Body of pancreas (tissue), 4 donors: Measurements from ENCODE around the gene NUP58. TPM values are rescaled to one million over a fixed set of nuclear protein-coding genes. Genes with fewer than 3 reads are reported as not detected.

Source experiments
- ATAC-seq: fragments of 150-250 bp; one replicate; pipeline ENCODE4 v1.9.1; 2016
- DNase-seq, 4 donors: peaks; one replicate each; pipeline ENCODE4 v3.0.0-alpha.2; 2019
- H3K27ac ChIP-seq, 4 donors: fragments of 200-600 bp; sonication (generic); 1 replicate in 3 of 4; 2 replicates in 1 of 4; pipeline versions ENCODE4 v1.5.1 to v1.6.1; 2016 to 2019; ENCODE audit warnings: mild to moderate bottlenecking in 1 of 4, mixed read lengths in 1 of 4, moderate library complexity in 1 of 4
- H3K27me3 ChIP-seq, 2 donors: fragments of 200-600 bp; sonication (generic); one replicate each; pipeline ENCODE4 v1.6.0; 2016; ENCODE audit warnings: mild to moderate bottlenecking in 1 of 2
- H3K36me3 ChIP-seq, 2 donors: fragments of 200-600 bp; sonication (generic); replicated peaks in 1 of 2; 2 replicates each; pipeline ENCODE4 v1.5.1; 2016; ENCODE audit warnings: low read depth in 2 of 2; ENCODE audit not compliant: insufficient read depth in 1 of 2
- H3K4me1 ChIP-seq: fragments of 200-600 bp; sonication (generic); one replicate; pipeline ENCODE4 v1.6.0; 2016
- H3K4me3 ChIP-seq, 2 donors: fragments of 200-600 bp; sonication (generic); 1 replicate in 1 of 2; 2 replicates in 1 of 2; pipeline ENCODE4 v1.5.1; 2016 to 2019
- H3K9me3 ChIP-seq, 3 donors: fragments of 200-600 bp; sonication (generic); 1 replicate in 2 of 3; 2 replicates in 1 of 3; pipeline ENCODE4 v1.5.1; 2016
- POLR2A ChIP-seq, 3 donors: fragments of 450-650 bp; IDR thresholded peaks; one replicate each; pipeline ENCODE4 v1.6.1; 2016; ENCODE audit warnings: antibody characterized with exemption in 3 of 3, mild to moderate bottlenecking in 2 of 3
- WGBS, 2 donors: methylation state at CpG; one replicate each; pipeline ENCODE4 v1.1.5; 2017; 5-methylcytosine and 5-hydroxymethylcytosine counted together
- intact Hi-C: fragments of 100-400 bp; cut with DNase I; formaldehyde crosslinking; loops from one replicate; pipeline ENCODE4 v1.15.1; 2023
- total RNA-seq, 2 donors: library from RNA; depleted of rRNA; stranded (reverse); fragments of >200 nt; gene quantifications; one replicate each; pipeline ENCODE4 v1.1.0, GENCODE V29; 2016
- TF ChIP-seq, protein P1 (sequence below), 7 experiments: fragments of 450-650 bp in 4 of 7; fragments of 200-600 bp in 3 of 7; sonication (generic) in 3 of 7; IDR thresholded peaks; one replicate each; pipeline ENCODE4 v1.5.1; 2016 to 2019; ENCODE audit warnings: antibody characterized with exemption in 7 of 7

Gene NUP58
- total RNA-seq, 2 donors from 2014 or later = 22.7 to 30.9 TPM

DNA sequence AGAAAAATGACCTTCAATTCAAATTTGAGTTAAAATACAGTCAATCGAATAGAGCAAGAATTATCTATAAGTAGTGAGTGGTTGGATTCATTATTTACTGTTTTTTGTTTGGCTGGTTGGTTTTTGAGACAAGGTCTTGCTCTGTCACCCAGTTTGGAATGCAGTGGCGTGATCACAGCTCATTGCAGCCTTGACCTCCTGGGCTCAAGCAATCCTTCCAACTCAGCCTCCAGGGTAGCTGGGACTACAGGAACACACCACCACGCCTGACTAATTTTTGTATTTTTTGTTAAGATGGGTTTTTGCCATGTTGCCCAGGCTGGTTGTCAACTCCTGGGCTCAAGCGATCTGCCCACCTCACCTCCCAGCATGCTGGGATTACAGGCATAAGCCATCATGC lies 39.2 kb upstream of the NUP58 start:
- ATAC-seq (no peak), DNase-seq (no peak)
- Histone ChIP-seq H3K4me3 (no peak overlapping the region), H3K4me1 (no peaks in the 10 kb centered on the region), H3K27me3 (no peaks in the 10 kb centered on the region), H3K36me3 (peaks cover 13 to 26% of the 10 kb centered on the region in 2 donors), H3K9me3 (no peaks in the 10 kb centered on the region), H3K27ac (no peak overlapping the region)
- 90 to 95% methylated on average over 4 of the region's 4 CpGs for WGBS, 2 donors
- TF ChIP-seq POLR2A (IDR thresholded peaks at IDR 0.05) = no peak
- TF ChIP-seq, protein P1, sequence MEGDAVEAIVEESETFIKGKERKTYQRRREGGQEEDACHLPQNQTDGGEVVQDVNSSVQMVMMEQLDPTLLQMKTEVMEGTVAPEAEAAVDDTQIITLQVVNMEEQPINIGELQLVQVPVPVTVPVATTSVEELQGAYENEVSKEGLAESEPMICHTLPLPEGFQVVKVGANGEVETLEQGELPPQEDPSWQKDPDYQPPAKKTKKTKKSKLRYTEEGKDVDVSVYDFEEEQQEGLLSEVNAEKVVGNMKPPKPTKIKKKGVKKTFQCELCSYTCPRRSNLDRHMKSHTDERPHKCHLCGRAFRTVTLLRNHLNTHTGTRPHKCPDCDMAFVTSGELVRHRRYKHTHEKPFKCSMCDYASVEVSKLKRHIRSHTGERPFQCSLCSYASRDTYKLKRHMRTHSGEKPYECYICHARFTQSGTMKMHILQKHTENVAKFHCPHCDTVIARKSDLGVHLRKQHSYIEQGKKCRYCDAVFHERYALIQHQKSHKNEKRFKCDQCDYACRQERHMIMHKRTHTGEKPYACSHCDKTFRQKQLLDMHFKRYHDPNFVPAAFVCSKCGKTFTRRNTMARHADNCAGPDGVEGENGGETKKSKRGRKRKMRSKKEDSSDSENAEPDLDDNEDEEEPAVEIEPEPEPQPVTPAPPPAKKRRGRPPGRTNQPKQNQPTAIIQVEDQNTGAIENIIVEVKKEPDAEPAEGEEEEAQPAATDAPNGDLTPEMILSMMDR (IDR thresholded peaks at IDR 0.05) = no peak
- intact Hi-C loops = no loop called here

DNA sequence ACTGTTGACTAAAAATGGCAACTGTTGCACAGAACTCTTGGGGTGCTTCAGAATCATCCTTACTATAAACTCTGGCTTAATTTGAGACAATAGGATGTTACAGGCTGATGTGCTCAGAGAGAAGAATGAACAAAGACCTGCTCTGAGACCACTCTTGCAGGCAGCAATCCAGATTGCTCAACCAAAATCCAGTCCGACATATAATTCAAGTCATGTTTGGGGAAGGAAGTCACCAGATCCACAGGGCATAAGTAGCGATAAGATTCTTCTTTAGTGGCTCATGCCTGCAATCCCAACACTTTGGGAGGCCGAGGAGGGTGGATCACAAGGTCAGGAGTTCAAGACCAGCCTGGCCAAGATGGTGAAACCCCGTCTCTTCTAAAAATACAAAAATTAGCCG lies 34.7 kb upstream of the NUP58 start:
- DNase-seq = no peak
- Histone ChIP-seq H3K36me3 (peaks cover 13 to 19% of the 10 kb centered on the region in 2 donors), H3K27me3 (no peaks in the 10 kb centered on the region), H3K9me3 (no peaks in the 10 kb centered on the region), H3K27ac (no peak overlapping the region), H3K4me3 (no peak overlapping the region), H3K4me1 (no peaks in the 10 kb centered on the region)
- intact Hi-C loops = no loop called here
- no peak for ATAC-seq
- no peak for TF ChIP-seq POLR2A (IDR thresholded peaks at IDR 0.05)
- TF ChIP-seq, protein P1 (IDR thresholded peaks at IDR 0.05) = no peak
- WGBS, 2 donors = 85 to 96% methylated on average over 5 of the region's 5 CpGs

DNA sequence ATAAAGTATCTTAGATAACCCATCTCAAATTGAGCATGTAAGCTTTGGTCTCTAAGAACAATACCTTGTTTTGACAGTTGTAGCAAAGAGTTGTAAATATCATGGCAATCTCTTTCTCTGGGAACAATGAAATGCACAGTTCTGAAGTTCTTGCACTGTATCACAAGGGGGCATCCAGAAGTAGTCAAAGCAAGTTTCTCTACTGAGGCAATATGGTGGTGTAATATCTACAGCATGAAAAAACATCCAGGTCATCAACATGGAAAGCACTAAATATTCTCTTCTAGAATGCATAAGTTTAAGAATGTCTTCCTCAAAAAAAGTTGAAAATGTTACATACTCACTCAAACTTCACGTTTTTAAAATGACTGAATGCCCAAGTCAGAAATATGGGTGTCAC lies 33.7 kb upstream of the NUP58 start:
- 75 to 81% methylated on average over 1 of the region's 1 CpG for WGBS, 2 donors
- TF ChIP-seq, protein P1 (IDR thresholded peaks at IDR 0.05) = no peak
- TF ChIP-seq POLR2A (IDR thresholded peaks at IDR 0.05) = no peak
- intact Hi-C loops = no loop called here
- no peaks in the 10 kb centered on the region for H3K9me3 ChIP-seq
- no peaks in the 10 kb centered on the region for H3K27me3 ChIP-seq
- no peak for ATAC-seq
- no peak overlapping the region for H3K27ac ChIP-seq
- DNase-seq = no peak
- peaks cover 9 to 16% of the 10 kb centered on the region in 2 donors for H3K36me3 ChIP-seq
- H3K4me1 ChIP-seq = no peaks in the 10 kb centered on the region
- H3K4me3 ChIP-seq = no peak overlapping the region

- DNase-seq = no peak
Observed at GRCh38 chr13:25268561-25268960, 32.9 kb upstream of the NUP58 start.

GRCh38 chr13:25276748-25277147 lies 24.7 kb upstream of the NUP58 start:
- WGBS, 2 donors = 95 to 96% methylated on average over 2 of the region's 2 CpGs

More at GRCh38 chr13:25268561-25268960, 32.9 kb upstream of the NUP58 start:
- intact Hi-C loops = no loop called here
- no peaks in the 10 kb centered on the region for H3K4me1 ChIP-seq
- no peaks in the 10 kb centered on the region for H3K27me3 ChIP-seq
- no peak for ATAC-seq
- H3K4me3 ChIP-seq = no peak overlapping the region
- H3K9me3 ChIP-seq = no peaks in the 10 kb centered on the region
- WGBS, 2 donors = 93 to 100% methylated on average over 1 to 4 of the region's 6 CpGs
- H3K27ac ChIP-seq = no peak overlapping the region
- TF ChIP-seq, protein P1 (IDR thresholded peaks at IDR 0.05) = no peak
- TF ChIP-seq POLR2A (IDR thresholded peaks at IDR 0.05) = no peak
- H3K36me3 ChIP-seq = peaks cover 9 to 16% of the 10 kb centered on the region in 2 donors

More at GRCh38 chr13:25276748-25277147, 24.7 kb upstream of the NUP58 start:
- no peaks in the 10 kb centered on the region for H3K27me3 ChIP-seq
- H3K4me1 ChIP-seq = no peaks in the 10 kb centered on the region
- DNase-seq (no peak), ATAC-seq (no peak)
- TF ChIP-seq, protein P1 (IDR thresholded peaks at IDR 0.05) = no peak
- no peak for TF ChIP-seq POLR2A (IDR thresholded peaks at IDR 0.05)
- intact Hi-C loops = no loop called here
- H3K4me3 ChIP-seq = no peak overlapping the region
- H3K27ac ChIP-seq = no peak overlapping the region
- H3K36me3 ChIP-seq = peaks cover 0 to 2% of the 10 kb centered on the region in 2 donors
- no peaks in the 10 kb centered on the region for H3K9me3 ChIP-seq
